Endothelial cell of umbilical vein (primary cell): ENCODE results near the gene CEP44. TPM values are rescaled to one million over a fixed set of nuclear protein-coding genes. Genes with fewer than 3 reads are reported as not detected.

Experiments
- BruUV-seq: library from RNA; stranded (reverse); fragments of 400-500 nt; replicated peaks from 2 replicates; lab custom pipeline; 2021; lab: Mats Ljungman, UMichigan
- CTCF ChIA-PET: fragments of 300-600, 350-600 bp; sonication (Branson Sonifier 250); formaldehyde crosslinking; loops from one replicate; lab custom pipeline; 2021; ENCODE audit warnings: antibody characterized with exemption, inconsistent platforms; lab: Charles Lee
- POLR2A ChIA-PET: fragments of 300-600, 350-600 bp; sonication (Branson Sonifier 250); formaldehyde crosslinking; loops from one replicate; lab custom pipeline; 2021; ENCODE audit warnings: antibody characterized with exemption, inconsistent platforms; lab: Charles Lee
- DNase-seq: peaks from one replicate; pipeline ENCODE4 v3.0.0-alpha.2; 2011; ENCODE audit warnings: low read depth, low spot score
- FAIRE-seq: peaks from 2 replicates; lab custom pipeline; 2011; peaks lifted over from hg19 to GRCh38; lab: Jason Lieb, UNC
- H2AFZ ChIP-seq: 2 replicates; pipeline ENCODE4 v1.6.0; 2012; ENCODE audit warnings: low read depth, low read length, control low read depth, inconsistent platforms
- H3K27ac ChIP-seq: 2 replicates; pipeline ENCODE4 v1.5.1; 2011; ENCODE audit warnings: low read depth, mild to moderate bottlenecking, control low read depth, low read length, moderate library complexity; ENCODE audit not compliant: insufficient read depth
- H3K27me3 ChIP-seq, 2 experiments: 2 replicates each; pipeline versions ENCODE4 v1.6.0 to v1.6.1; 2011; ENCODE audit warnings: low read length in 2 of 2, mixed read lengths in 1 of 2; ENCODE audit not compliant: control insufficient read depth in 2 of 2, insufficient read depth in 2 of 2
- H3K36me3 ChIP-seq, 2 experiments: 2 replicates in 1 of 2; 3 replicates in 1 of 2; pipeline ENCODE4 v1.5.1; 2011; ENCODE audit warnings: low read length in 2 of 2, mild to moderate bottlenecking in 1 of 2, moderate library complexity in 1 of 2; ENCODE audit not compliant: control insufficient read depth in 2 of 2, insufficient read depth in 2 of 2; ENCODE audit errors: extremely low read depth in 1 of 2
- H3K4me1 ChIP-seq: 3 replicates; pipeline ENCODE4 v1.5.1; 2011; ENCODE audit warnings: mild to moderate bottlenecking, low read length; ENCODE audit not compliant: control insufficient read depth, insufficient read depth; ENCODE audit errors: extremely low read depth
- H3K4me2 ChIP-seq: 2 replicates; pipeline ENCODE4 v1.6.1; 2011; ENCODE audit warnings: low read length, control low read depth, mixed read lengths; ENCODE audit not compliant: insufficient read depth
- H3K4me3 ChIP-seq, 3 experiments: fragments of 200-600 bp in 1 of 3; sonication (generic), shearing (Covaris generic) in 1 of 3; replicated peaks in 1 of 3; 2 replicates each; pipeline ENCODE4 v1.5.1; 2011 to 2016; ENCODE audit warnings: control low read depth in 3 of 3, low read length in 3 of 3, mild to moderate bottlenecking in 2 of 3, inconsistent platforms in 1 of 3, low read depth in 1 of 3, moderate library complexity in 1 of 3; ENCODE audit not compliant: insufficient read depth in 1 of 3
- H3K79me2 ChIP-seq: 2 replicates; pipeline ENCODE4 v1.6.0; 2012; ENCODE audit warnings: low read length, inconsistent platforms; ENCODE audit not compliant: control insufficient read depth, insufficient read depth
- H3K9ac ChIP-seq: replicated peaks from 2 replicates; pipeline ENCODE3; 2011; ENCODE audit warnings: low read length, control low read depth; ENCODE audit not compliant: insufficient read depth; ENCODE audit errors: extremely low read depth
- H3K9me1 ChIP-seq: replicated peaks from 3 replicates; pipeline ENCODE4 v1.6.0; 2011; ENCODE audit warnings: mild to moderate bottlenecking, low read length; ENCODE audit not compliant: control insufficient read depth, insufficient read depth; ENCODE audit errors: extremely low read depth
- H3K9me3 ChIP-seq: replicated peaks from 2 replicates; pipeline ENCODE4 v1.5.1; 2012; ENCODE audit warnings: low read length, inconsistent platforms; ENCODE audit not compliant: control insufficient read depth, insufficient read depth
- H4K20me1 ChIP-seq: replicated peaks from 2 replicates; pipeline ENCODE3; 2011; ENCODE audit warnings: mild to moderate bottlenecking, low read length; ENCODE audit not compliant: control insufficient read depth, insufficient read depth; ENCODE audit errors: extremely low read depth
- EZH2 ChIP-seq: IDR thresholded peaks from 2 replicates; pipeline ENCODE4 v1.6.1; 2012; ENCODE audit warnings: borderline replicate concordance, low read depth, mild to moderate bottlenecking, moderate library complexity, low read length, inconsistent platforms; ENCODE audit not compliant: severe bottlenecking
- FOS ChIP-seq: IDR thresholded peaks from 2 replicates; pipeline ENCODE4 v1.6.1; 2011; ENCODE audit warnings: mild to moderate bottlenecking, low read length, moderate library complexity, borderline replicate concordance; ENCODE audit not compliant: insufficient read depth
- GATA2 ChIP-seq: IDR thresholded peaks from 2 replicates; pipeline ENCODE4 v1.7.0; 2011; ENCODE audit warnings: low read depth, mild to moderate bottlenecking, moderate library complexity, mixed read lengths, low read length; ENCODE audit not compliant: insufficient read length, insufficient read depth
- MAX ChIP-seq: IDR thresholded peaks from 2 replicates; pipeline ENCODE4 v1.6.1; 2011; ENCODE audit not compliant: insufficient read depth, insufficient read length
- MYC ChIP-seq: IDR thresholded peaks from one replicate; pipeline ENCODE4 v1.6.1; 2011; ENCODE audit warnings: mild to moderate bottlenecking, low read depth, low read length
- POLR2A ChIP-seq: IDR thresholded peaks from 2 replicates; pipeline ENCODE4 v1.6.1; 2012; ENCODE audit warnings: low read depth, mild to moderate bottlenecking, control low read depth, low read length
- POLR2AphosphoS5 ChIP-seq: IDR thresholded peaks from 2 replicates; pipeline ENCODE4 v1.6.1; 2012; ENCODE audit warnings: low read depth, mild to moderate bottlenecking, control low read depth, low read length, moderate library complexity; ENCODE audit not compliant: insufficient read depth
- dilution Hi-C: fragments of 300-500 bp; cut with MboI; formaldehyde crosslinking; loops from one replicate; pipeline ENCODE4 v1.15.0; 2019; ENCODE audit warnings: low sequenced_read_pairs; ENCODE audit not compliant: extremely low pct_ligation_motif_present
- intact Hi-C: fragments of 100-400 bp; cut with micrococcal nuclease; formaldehyde crosslinking; loops from one replicate; pipeline ENCODE4 v1.10.0; 2022
- polyA plus RNA-seq, 4 experiments: library from polyadenylated mRNA; depleted of rRNA in 3 of 4; stranded (reverse) in 3 of 4; unstranded in 1 of 4; fragments of >200 nt; gene quantifications; 2 replicates each; pipeline versions ENCODE4 v1.2.1 to v1.2.3, GENCODE V29; 2011 to 2012; ENCODE audit warnings: missing spikeins in 1 of 4
- total RNA-seq: library from RNA; stranded (reverse); gene quantifications from 2 replicates; pipeline ENCODE4 v1.2.3, GENCODE V29; 2021
- TF ChIP-seq, protein P1 (sequence below), 2 donors: IDR thresholded peaks; 1 replicate in 1 of 2; 2 replicates in 1 of 2; pipeline ENCODE4 v1.5.1; 2011; ENCODE audit warnings: low read length in 2 of 2, mild to moderate bottlenecking in 2 of 2, moderate library complexity in 2 of 2, control low read depth in 1 of 2, inconsistent platforms in 1 of 2, low read depth in 1 of 2; ENCODE audit not compliant: insufficient read depth in 1 of 2; ENCODE audit errors: extremely low read depth in 1 of 2

The CEP44 gene
- total and polyA plus RNA-seq, 2 donors (not counting 3 experiments of a cell fraction or from before 2014, with no cell fraction given), result 2.0 to 13.0 TPM

GRCh38 chr4:174320494-174321199, 36.9 kb downstream of the CEP44 start:
- BruUV-seq, result no TSS peak
- DNase-seq, result peak; percentile 44
- FAIRE-seq, result no peak

DNA sequence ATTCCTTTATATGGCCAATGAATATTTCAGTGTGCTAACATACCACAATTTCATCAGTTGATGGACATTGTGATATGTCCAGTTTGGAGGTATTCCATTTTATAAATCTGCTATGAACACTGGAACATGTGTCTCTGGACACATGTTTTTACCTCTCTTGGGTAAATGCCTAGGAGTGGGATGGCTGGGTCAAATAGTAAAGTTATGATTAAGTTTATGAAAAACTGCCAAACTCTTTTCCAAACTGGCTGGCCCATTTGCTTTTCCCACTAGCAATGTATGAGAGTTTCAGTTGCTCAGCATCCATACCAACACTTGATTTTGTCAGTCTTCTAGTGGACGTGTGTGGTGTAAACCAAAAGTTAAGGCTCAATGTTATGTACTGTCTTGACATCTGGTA, 40.5 kb downstream of the CEP44 start:
- Histone ChIP-seq H3K9me1 (no peaks in the 10 kb centered on the region), H3K4me2 (no peak overlapping the region)
- POLR2A ChIA-PET, result no interaction called here

More at GRCh38 chr4:174320494-174321199, 36.9 kb downstream of the CEP44 start:
- ChIA-PET CTCF (interaction anchor here (1.2 to 1.4 kb wide), 2 partner anchors 16 to 900 kb away, joined by 3 to 4 read pairs; no protein-coding TSS in a partner anchor), POLR2A (no interaction called here)
- intact Hi-C loops (no loop called here), dilution Hi-C loops (no loop called here)
- H3K9me1 ChIP-seq, result no peaks in the 10 kb centered on the region
- no peak overlapping the region for H3K4me2 ChIP-seq
- H3K27ac ChIP-seq, result no peak overlapping the region
- H3K36me3 ChIP-seq, result no peaks in the 10 kb centered on the region
- no peak for TF ChIP-seq EZH2
- H3K79me2 ChIP-seq, result no peaks in the 10 kb centered on the region
- H2AFZ ChIP-seq, result no peak overlapping the region
- peaks cover 3% of the 10 kb centered on the region for H3K4me1 ChIP-seq
- no peak overlapping the region for H3K4me3 ChIP-seq
- H3K27me3 ChIP-seq, result no peaks in the 10 kb centered on the region
- H3K9ac ChIP-seq, result no peak overlapping the region
- H3K9me3 ChIP-seq, result no peaks in the 10 kb centered on the region
- H4K20me1 ChIP-seq, result no peaks in the 10 kb centered on the region

More for the DNA sequence above, 40.5 kb downstream of the CEP44 start:
- TF ChIP-seq POLR2A, result no peak
- no peak for TF ChIP-seq MYC
- TF ChIP-seq GATA2, result no peak
- no peak for TF ChIP-seq FOS
- TF ChIP-seq, protein P1, sequence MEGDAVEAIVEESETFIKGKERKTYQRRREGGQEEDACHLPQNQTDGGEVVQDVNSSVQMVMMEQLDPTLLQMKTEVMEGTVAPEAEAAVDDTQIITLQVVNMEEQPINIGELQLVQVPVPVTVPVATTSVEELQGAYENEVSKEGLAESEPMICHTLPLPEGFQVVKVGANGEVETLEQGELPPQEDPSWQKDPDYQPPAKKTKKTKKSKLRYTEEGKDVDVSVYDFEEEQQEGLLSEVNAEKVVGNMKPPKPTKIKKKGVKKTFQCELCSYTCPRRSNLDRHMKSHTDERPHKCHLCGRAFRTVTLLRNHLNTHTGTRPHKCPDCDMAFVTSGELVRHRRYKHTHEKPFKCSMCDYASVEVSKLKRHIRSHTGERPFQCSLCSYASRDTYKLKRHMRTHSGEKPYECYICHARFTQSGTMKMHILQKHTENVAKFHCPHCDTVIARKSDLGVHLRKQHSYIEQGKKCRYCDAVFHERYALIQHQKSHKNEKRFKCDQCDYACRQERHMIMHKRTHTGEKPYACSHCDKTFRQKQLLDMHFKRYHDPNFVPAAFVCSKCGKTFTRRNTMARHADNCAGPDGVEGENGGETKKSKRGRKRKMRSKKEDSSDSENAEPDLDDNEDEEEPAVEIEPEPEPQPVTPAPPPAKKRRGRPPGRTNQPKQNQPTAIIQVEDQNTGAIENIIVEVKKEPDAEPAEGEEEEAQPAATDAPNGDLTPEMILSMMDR (IDR thresholded peaks at IDR 0.05; ENCODE audit: extremely low read depth in 1 of 2, insufficient read depth in 1 of 2, low read depth in 1 of 2, low read length in 2 of 2), result no peak
- no peak for TF ChIP-seq MAX
- no peak for TF ChIP-seq EZH2
- TF ChIP-seq POLR2AphosphoS5, result no peak
- Histone ChIP-seq H3K9ac (no peak overlapping the region), H3K36me3 (no peaks in the 10 kb centered on the region), H3K27me3 (no peaks in the 10 kb centered on the region), H3K79me2 (no peaks in the 10 kb centered on the region), H3K4me1 (no peaks in the 10 kb centered on the region), H4K20me1 (no peaks in the 10 kb centered on the region), H3K4me3 (no peak overlapping the region), H3K27ac (no peak overlapping the region), H2AFZ (no peak overlapping the region), H3K9me3 (no peaks in the 10 kb centered on the region)
- no peak for DNase-seq
- dilution Hi-C loops (no loop called here), intact Hi-C loops (no loop called here)
- CTCF ChIA-PET, result no interaction called here
- no peak for FAIRE-seq
- BruUV-seq, result no TSS peak
